SK-N-SH (cell line): ENCODE results near the gene TMEM129. TPM values are rescaled to one million over a fixed set of nuclear protein-coding genes. Genes with fewer than 3 reads are reported as not detected.

Source experiments
- CTCF ChIA-PET: fragments of 300-600, 350-600 bp; formaldehyde crosslinking; extraction: SDS; loops from one replicate; lab custom pipeline; 2021; lab: Yijun Ruan, JAX
- POLR2A ChIA-PET: fragments of 350-600 bp; sonication (Branson Sonifier 250); formaldehyde crosslinking; extraction: SDS; loops from one replicate; lab custom pipeline; 2020; ENCODE audit warnings: antibody characterized with exemption, inconsistent platforms; lab: Yijun Ruan, JAX
- DNase-seq: peaks from one replicate; pipeline ENCODE4 v3.0.0; 2012
- H2AFZ ChIP-seq: fragments of 200-600 bp; sonication (generic); 2 replicates; pipeline ENCODE4 v1.8.1; 2016; ENCODE audit warnings: antibody characterized with exemption, mild to moderate bottlenecking, low read depth
- H3F3A ChIP-seq: fragments of 200-600 bp; sonication (generic); replicated peaks from 2 replicates; pipeline ENCODE3; 2016; ENCODE audit warnings: antibody characterized with exemption, mild to moderate bottlenecking; ENCODE audit not compliant: insufficient read depth
- H3K27ac ChIP-seq, 2 experiments: fragments of 200-500 bp in 1 of 2; fragments of 200-600 bp in 1 of 2; sonication (Bioruptor generic) in 1 of 2; sonication (generic), shearing (Covaris generic) in 1 of 2; 2 replicates each; pipeline versions ENCODE4 v1.5.1 to v1.6.1; 2014 to 2016; ENCODE audit warnings: low read depth in 2 of 2, inconsistent platforms in 1 of 2, low read length in 1 of 2, mild to moderate bottlenecking in 1 of 2, mixed read lengths in 1 of 2
- H3K27me3 ChIP-seq: fragments of 200-600 bp; sonication (generic), shearing (Covaris generic); 2 replicates; pipeline ENCODE4 v1.6.1; 2016; ENCODE audit warnings: mixed run types; ENCODE audit not compliant: insufficient read depth
- H3K36me3 ChIP-seq, 2 experiments: fragments of 200-500 bp in 1 of 2; fragments of 200-600 bp in 1 of 2; sonication (Bioruptor generic) in 1 of 2; sonication (generic) in 1 of 2; replicated peaks in 1 of 2; 2 replicates each; pipeline versions ENCODE3 to v1.5.1; 2014 to 2016; ENCODE audit warnings: low read length in 1 of 2, mild to moderate bottlenecking in 1 of 2; ENCODE audit not compliant: insufficient read depth in 2 of 2, control insufficient read depth in 1 of 2
- H3K4me1 ChIP-seq, 2 experiments: fragments of 200-500 bp in 1 of 2; fragments of 200-600 bp in 1 of 2; sonication (Bioruptor generic) in 1 of 2; sonication (generic), shearing (Covaris generic) in 1 of 2; 2 replicates each; pipeline versions ENCODE4 v1.5.1 to v1.6.1; 2014 to 2016; ENCODE audit warnings: low read depth in 1 of 2, low read length in 1 of 2, mixed run types in 1 of 2; ENCODE audit not compliant: insufficient read depth in 2 of 2, control insufficient read depth in 1 of 2
- H3K4me2 ChIP-seq: fragments of 200-600 bp; sonication (generic), shearing (Covaris generic); 2 replicates; pipeline ENCODE4 v1.6.1; 2017; ENCODE audit warnings: mixed run types
- H3K4me3 ChIP-seq, 2 experiments: fragments of 200-500 bp in 1 of 2; fragments of 200-600 bp in 1 of 2; sonication (Bioruptor generic) in 1 of 2; sonication (generic), shearing (Covaris generic) in 1 of 2; 2 replicates each; pipeline versions ENCODE4 v1.5.1 to v1.8.1; 2014 to 2016; ENCODE audit warnings: low read depth in 2 of 2, inconsistent platforms in 1 of 2, low read length in 1 of 2, mild to moderate bottlenecking in 1 of 2, mixed read lengths in 1 of 2, moderate library complexity in 1 of 2
- H3K79me2 ChIP-seq: fragments of 200-600 bp; sonication (generic); 2 replicates; pipeline ENCODE4 v1.8.1; 2017; ENCODE audit warnings: mild to moderate bottlenecking; ENCODE audit not compliant: insufficient read depth
- H3K9ac ChIP-seq: fragments of 200-600 bp; sonication (generic); 2 replicates; pipeline ENCODE4 v1.6.1; 2017; ENCODE audit warnings: mixed run types
- H3K9me2 ChIP-seq: fragments of 200-600 bp; sonication (generic); 2 replicates; pipeline ENCODE4 v1.6.1; 2017; ENCODE audit warnings: mixed run types
- H3K9me3 ChIP-seq: fragments of 200-600 bp; sonication (generic); 2 replicates; pipeline ENCODE4 v1.6.1; 2017; ENCODE audit warnings: mixed run types, mild to moderate bottlenecking, moderate library complexity
- H4K20me1 ChIP-seq: fragments of 200-600 bp; sonication (generic); 2 replicates; pipeline ENCODE4 v1.6.1; 2017; ENCODE audit warnings: mild to moderate bottlenecking, mixed run types; ENCODE audit not compliant: insufficient read depth
- CTCF ChIP-seq: fragments of 200-600 bp; sonication (generic); IDR thresholded peaks from 2 replicates; pipeline ENCODE4 v1.6.1; 2017; ENCODE audit warnings: antibody characterized with exemption, mild to moderate bottlenecking, moderate library complexity
- EP300 ChIP-seq, 2 experiments: IDR thresholded peaks; 2 replicates each; pipeline versions ENCODE4 v1.4.0 to v1.6.1; 2012; ENCODE audit warnings: borderline replicate concordance in 1 of 2, low read depth in 1 of 2, low read length in 1 of 2
- JUND ChIP-seq: IDR thresholded peaks from 2 replicates; pipeline ENCODE4 v1.4.0; 2012
- REST ChIP-seq: IDR thresholded peaks from 2 replicates; pipeline ENCODE4 v1.6.1; 2012; ENCODE audit warnings: mild to moderate bottlenecking, low read depth, low read length, moderate library complexity
- RXRA ChIP-seq: IDR thresholded peaks from 2 replicates; pipeline ENCODE4 v1.4.0; 2012; ENCODE audit warnings: low read depth, mild to moderate bottlenecking, borderline replicate concordance
- TEAD4 ChIP-seq: IDR thresholded peaks from 2 replicates; pipeline ENCODE4 v1.4.0; 2012; ENCODE audit warnings: mild to moderate bottlenecking, borderline replicate concordance; ENCODE audit not compliant: insufficient read depth
- USF1 ChIP-seq: IDR thresholded peaks from 2 replicates; pipeline ENCODE4 v1.4.0; 2012; ENCODE audit warnings: low read depth, borderline replicate concordance
- WGBS: methylation state at CpG from one replicate; pipeline ENCODE4 v1.1.6; 2017; ENCODE audit warnings: low lambda C conversion rate; 5-methylcytosine and 5-hydroxymethylcytosine counted together
- polyA plus RNA-seq, 3 experiments: library from polyadenylated mRNA; depleted of rRNA; stranded (reverse); fragments of >200 nt; gene quantifications; 2 replicates each; pipeline ENCODE4 v1.2.3, GENCODE V29; 2012

TMEM129 gene
- polyA plus RNA-seq, 1 of the 3 experiments (the other 2 are of a cell fraction) = 36.5 TPM

- ChIA-PET POLR2A (no interaction called here), CTCF (interaction anchor here (0.6 to 5.1 kb wide), 26 partner anchors 8 to 418 kb away, joined by 3 to 44 read pairs (median 5); partner anchors contain the start of genes FGFR3, TACC3 and TMEM129)
- peaks cover 3% of the 10 kb centered on the region for H3F3A ChIP-seq
- no peaks in the 10 kb centered on the region for H3K79me2 ChIP-seq
- no peak overlapping the region for H3K4me2 ChIP-seq
- WGBS = 94% methylated on average over 13 of the region's 13 CpGs
- no peaks in the 10 kb centered on the region for H3K9me3 ChIP-seq
- H3K4me3 ChIP-seq = no peak overlapping the region
- H3K9me2 ChIP-seq = no peaks in the 10 kb centered on the region
- DNase-seq = no peak
- H3K9ac ChIP-seq = no peak overlapping the region
- H3K27ac ChIP-seq = no peak overlapping the region
- 0 out of 2 replicates have a peak, but pooled peaks cover 3% of the 10 kb centered on the region for H4K20me1 ChIP-seq
- peaks cover 0 to 7% of the 10 kb centered on the region in 2 experiments; a peak in 1 of 4 replicates for H3K4me1 ChIP-seq
- no peak for TF ChIP-seq EP300 (IDR thresholded peaks at IDR 0.05; ENCODE audit: borderline replicate concordance in 1 of 2, low read depth in 1 of 2, low read length in 1 of 2)
- no peak for TF ChIP-seq CTCF
- peaks cover 11 to 19% of the 10 kb centered on the region in 2 experiments for H3K36me3 ChIP-seq
- H2AFZ ChIP-seq = no peak overlapping the region
- H3K27me3 ChIP-seq = no peaks in the 10 kb centered on the region
Observed at GRCh38 chr4:1745165-1745564, 24.0 kb upstream of the TMEM129 start.

- H3K4me1 ChIP-seq = peaks cover 0 to 7% of the 10 kb centered on the region in 2 experiments; a peak in 1 of 4 replicates
- peaks cover 11 to 23% of the 10 kb centered on the region in 2 experiments for H3K36me3 ChIP-seq
- no peak for DNase-seq
- 0 out of 2 replicates have a peak, but pooled peaks cover 3% of the 10 kb centered on the region for H4K20me1 ChIP-seq
- ChIA-PET POLR2A (no interaction called here), CTCF (interaction anchor here (0.7 to 5.1 kb wide), 19 partner anchors 10 to 170 kb away, joined by 3 to 44 read pairs (median 5); partner anchors contain the start of genes FGFR3, TACC3 and TMEM129)
- H3K27me3 ChIP-seq = no peaks in the 10 kb centered on the region
- no peak overlapping the region for H3K9ac ChIP-seq
- TF ChIP-seq RXRA (no peak), REST (no peak), JUND (no peak), USF1 (no peak), TEAD4 (no peak)
- H3K4me2 ChIP-seq = no peak overlapping the region
- H3K9me3 ChIP-seq = no peaks in the 10 kb centered on the region
- no peaks in the 10 kb centered on the region for H3K79me2 ChIP-seq
- no peak overlapping the region for H3K4me3 ChIP-seq
- H3K27ac ChIP-seq = no peak overlapping the region
- H2AFZ ChIP-seq = no peak overlapping the region
- H3K9me2 ChIP-seq = no peaks in the 10 kb centered on the region
- H3F3A ChIP-seq = peaks cover 3% of the 10 kb centered on the region
- WGBS = 92% methylated on average over 13 of the region's 14 CpGs
Observed at GRCh38 chr4:1744552-1744951, 23.4 kb upstream of the TMEM129 start.
